ENCODE results near the gene ERH. TPM values are rescaled to one million over a fixed set of nuclear protein-coding genes. Genes with fewer than 3 reads are reported as not detected.

Gene ERH
- total RNA-seq, 1 experiment from 2014 or later: 195 TPM

DNA sequence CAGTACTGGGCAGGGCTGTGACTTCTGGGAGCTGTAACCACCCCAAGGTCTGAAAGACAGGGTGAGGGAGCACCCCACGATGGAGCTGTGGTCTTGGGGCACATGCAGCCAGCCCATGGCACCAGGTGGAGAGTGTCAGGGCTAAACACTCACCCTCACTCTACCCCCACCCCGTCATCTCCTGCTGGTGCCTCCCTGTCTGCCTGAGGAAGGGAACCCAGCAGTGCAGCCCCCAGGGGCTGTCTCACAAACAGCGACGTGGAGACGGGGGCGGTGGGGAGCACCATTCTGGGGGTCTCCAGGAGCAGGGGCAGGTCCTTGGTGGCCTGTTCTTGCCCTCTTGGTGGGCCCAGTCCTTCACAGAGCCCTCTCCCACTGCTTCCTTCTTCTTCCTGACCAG, 63.5 kb downstream of the ERH start:
- Histone ChIP-seq H3K4me1 (no peaks in the 10 kb centered on the region), H3K27me3 (no peaks in the 10 kb centered on the region), H3K27ac (no peak overlapping the region), H3K36me3 (no peaks in the 10 kb centered on the region), H3K4me3 (no peak overlapping the region), H3K9me3 (replicated peaks) (no peaks in the 10 kb centered on the region)
- no peak for DNase-seq

DNA sequence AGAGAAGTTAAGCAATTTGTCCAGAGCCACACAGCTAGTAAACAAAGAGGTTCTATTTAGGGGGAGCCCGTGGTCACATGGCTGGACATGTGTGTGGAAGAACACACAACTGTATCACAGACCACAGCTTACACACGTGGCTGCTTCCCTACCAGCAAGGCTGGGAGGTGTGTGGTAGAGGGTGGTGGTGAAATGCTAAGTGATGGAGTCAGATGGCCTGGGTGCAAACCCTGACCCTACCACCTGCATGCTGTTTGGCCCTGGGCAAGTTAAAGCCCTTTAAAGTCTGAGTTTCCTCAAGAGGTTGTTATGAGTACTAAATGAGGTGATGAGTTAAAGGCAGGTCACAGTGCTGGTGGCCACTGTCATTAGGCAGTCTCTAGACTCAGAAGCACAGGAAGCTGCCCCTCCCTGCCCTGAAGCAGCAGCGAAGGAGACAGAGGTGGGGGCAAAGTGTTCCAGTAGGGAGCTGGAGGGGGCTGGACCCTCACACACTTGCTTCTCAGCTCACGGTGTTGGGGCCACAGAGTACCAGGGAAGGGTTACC, 64.2 kb downstream of the ERH start:
- no peaks in the 10 kb centered on the region for H3K9me3 ChIP-seq (replicated peaks)
- no peak for DNase-seq
- H3K4me3 ChIP-seq: no peak overlapping the region
- no peaks in the 10 kb centered on the region for H3K27me3 ChIP-seq
- H3K4me1 ChIP-seq: no peaks in the 10 kb centered on the region
- no peaks in the 10 kb centered on the region for H3K36me3 ChIP-seq
- no peak overlapping the region for H3K27ac ChIP-seq

DNA sequence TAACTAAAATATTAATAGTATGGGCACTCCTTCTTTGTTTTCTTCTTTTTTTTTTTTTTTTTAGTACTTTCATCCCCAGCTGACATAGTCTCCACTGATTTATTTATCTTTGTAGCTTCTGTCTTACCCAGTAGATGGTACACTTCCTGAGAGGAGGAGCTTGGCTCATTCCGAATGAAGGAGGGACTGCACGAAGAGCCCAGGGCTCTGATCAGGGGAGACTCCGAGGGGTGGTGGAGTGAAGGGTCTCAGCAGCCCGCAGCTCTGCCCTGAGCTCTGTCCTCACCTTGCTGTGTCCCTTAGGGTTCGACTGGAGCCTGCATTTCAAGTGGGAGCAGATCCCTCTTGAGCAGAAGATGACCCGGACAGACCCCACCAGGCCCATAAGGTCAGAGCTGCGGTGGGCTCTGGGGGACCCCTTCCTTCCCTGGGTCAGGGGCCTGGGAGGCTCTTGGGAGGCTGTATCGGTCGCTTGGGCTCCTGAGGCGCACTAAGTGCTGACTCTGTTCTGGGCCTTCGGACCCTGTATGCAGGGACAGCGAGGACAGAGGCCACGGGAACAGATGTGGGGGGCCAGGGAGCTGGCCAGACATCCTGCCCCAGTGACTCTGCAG, 65.2 kb downstream of the ERH start:
- Histone ChIP-seq H3K9me3 (replicated peaks) (no peaks in the 10 kb centered on the region), H3K27me3 (no peaks in the 10 kb centered on the region), H3K27ac (no peak overlapping the region), H3K36me3 (no peaks in the 10 kb centered on the region), H3K4me1 (no peaks in the 10 kb centered on the region), H3K4me3 (no peak overlapping the region)
- no peak for DNase-seq

DNA sequence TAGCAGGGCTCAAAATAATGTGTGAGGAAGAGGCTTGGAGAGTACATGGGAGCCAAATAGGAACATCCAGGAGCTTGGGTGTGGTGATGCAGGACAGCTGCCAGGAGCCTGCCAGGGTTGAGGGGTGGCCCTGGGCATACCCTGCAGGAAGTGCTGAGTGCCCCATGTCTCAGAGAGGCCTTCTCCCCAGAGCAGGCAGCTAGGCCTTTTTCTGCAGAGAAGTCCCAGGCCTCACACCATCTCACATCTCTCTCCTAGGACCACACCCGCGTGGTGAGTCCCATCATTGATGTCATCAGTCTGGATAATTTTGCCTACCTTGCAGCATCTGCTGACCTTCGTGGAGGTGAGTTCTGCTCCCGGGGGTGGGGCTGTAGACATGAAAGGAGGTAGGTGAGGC, 66.9 kb downstream of the ERH start:
- Histone ChIP-seq H3K27ac (no peak overlapping the region), H3K27me3 (no peaks in the 10 kb centered on the region), H3K9me3 (replicated peaks) (no peaks in the 10 kb centered on the region), H3K36me3 (no peaks in the 10 kb centered on the region), H3K4me1 (no peaks in the 10 kb centered on the region), H3K4me3 (no peak overlapping the region)
- no peak for DNase-seq

Other genes with a start within 250 kb of the ERH start
- 27.7 and 29.0 TPM in 2 replicates for gene DCAF5, start 245.2 kb downstream of the ERH start, total RNA-seq (2014; rRNA removed; shearing (Covaris generic))
- gene EXD2, start 206.8 kb downstream of the ERH start, total RNA-seq (2014; rRNA removed; shearing (Covaris generic)): 9.8 and 10.0 TPM in 2 replicates
- gene GALNT16, start 138.1 kb downstream of the ERH start, total RNA-seq (2014; rRNA removed; shearing (Covaris generic)): 6.8 and 8.6 TPM in 2 replicates
- gene SLC39A9, start 393 bp upstream of the ERH start, total RNA-seq (2014; rRNA removed; shearing (Covaris generic)): 68.7 and 78.1 TPM in 2 replicates
- gene PLEKHD1, start 86.4 kb upstream of the ERH start, total RNA-seq (2014; rRNA removed; shearing (Covaris generic)): 0.28 and 0.30 TPM in 2 replicates
- 0.06 and 0.25 TPM in 2 replicates for gene CCDC177, start 176.6 kb upstream of the ERH start, total RNA-seq (2014; rRNA removed; shearing (Covaris generic))
- gene SUSD6, start 213.3 kb upstream of the ERH start, total RNA-seq (2014; rRNA removed; shearing (Covaris generic)): 5.2 and 5.9 TPM in 2 replicates